GM21390 (cell line): ENCODE data around the gene ARRDC5.
A peak's percentile ranks its signal among the peaks of the same experiment; 100 is the strongest.
"Not testable (repeated sequence)": the region's sequence is repeated elsewhere in the genome, so short reads cannot be mapped to it uniquely, and the experiment has no call there.

Source experiments
- ATAC-seq: cut with Tn5 transposase; IDR thresholded peaks from one replicate; pipeline ENCODE4 v1.9.1; 2021; ENCODE audit not compliant: unreplicated experiment

ARRDC5 gene

GRCh38 chr19:4871711-4872110, 31.0 kb downstream of the ARRDC5 start:
- ATAC-seq: no peak

- ATAC-seq: no peak
Measured at GRCh38 chr19:4870025-4870700, 32.5 kb downstream of the ARRDC5 start.

GRCh38 chr19:4868286-4868834, 34.3 kb downstream of the ARRDC5 start:
- no peak for ATAC-seq

- peak; percentile 69 for ATAC-seq
Measured at GRCh38 chr19:4867534-4868285, 35.0 kb downstream of the ARRDC5 start, which contains the start of gene PLIN3. Gene PLIN3, minus strand, starts transcription at chr19:4867667. Its CDS starts 6,273 bp downstream, at chr19:4861394.

GRCh38 chr19:4866595-4867424, 35.9 kb downstream of the ARRDC5 start:
- no peak for ATAC-seq

GRCh38 chr19:4861147-4861546, 41.5 kb downstream of the ARRDC5 start:
- ATAC-seq: no peak

GRCh38 chr19:4859697-4860096, 43.0 kb downstream of the ARRDC5 start:
- ATAC-seq: no peak

GRCh38 chr19:4856468-4856867, 46.2 kb downstream of the ARRDC5 start:
- not testable (repeated sequence) for ATAC-seq

- ATAC-seq: not testable (repeated sequence)
Measured at GRCh38 chr19:4853506-4853905, 49.2 kb downstream of the ARRDC5 start.

GRCh38 chr19:4852484-4852883, 50.2 kb downstream of the ARRDC5 start:
- ATAC-seq: no peak

GRCh38 chr19:4851551-4852290, 51.0 kb downstream of the ARRDC5 start:
- ATAC-seq: no peak

- no peak for ATAC-seq
Measured at GRCh38 chr19:4849019-4849418, 53.7 kb downstream of the ARRDC5 start.

- no peak for ATAC-seq
Measured at GRCh38 chr19:4847190-4847973, 55.3 kb downstream of the ARRDC5 start.

GRCh38 chr19:4845975-4846374, 56.7 kb downstream of the ARRDC5 start:
- ATAC-seq: not testable (repeated sequence)

GRCh38 chr19:4844348-4845179, 58.1 kb downstream of the ARRDC5 start:
- ATAC-seq: no peak

- ATAC-seq: no peak
Measured at GRCh38 chr19:4843647-4843965, 59.1 kb downstream of the ARRDC5 start.
